HEK293T (cell line): ENCODE results near the gene CYS1.

ENCODE experiments used
- CTCF ChIA-PET: fragments of 350-600 bp; formaldehyde crosslinking; extraction: SDS; loops from one replicate; lab custom pipeline; 2021; ENCODE audit warnings: antibody characterized with exemption, inconsistent platforms; lab: Yijun Ruan, JAX
- POLR2A ChIA-PET: fragments of 350-600 bp; formaldehyde crosslinking; extraction: SDS; loops from one replicate; lab custom pipeline; 2020; ENCODE audit warnings: antibody characterized with exemption, inconsistent platforms; lab: Yijun Ruan, JAX
- DNase-seq: peaks from one replicate; pipeline ENCODE4 v3.0.0; 2012; ENCODE audit warnings: mixed read lengths; ENCODE audit errors: extremely low spot score
- ARNT ChIP-seq: fragments of 450-650 bp; IDR thresholded peaks from 2 replicates; pipeline ENCODE4 v1.6.1; 2017; ENCODE audit warnings: mild to moderate bottlenecking
- BHLHE40 ChIP-seq: fragments of 450-650 bp; IDR thresholded peaks from 2 replicates; pipeline ENCODE4 v1.6.1; 2016; ENCODE audit warnings: mild to moderate bottlenecking, moderate library complexity, borderline replicate concordance
- CTBP1 ChIP-seq: fragments of 450-650 bp; IDR thresholded peaks from 2 replicates; pipeline ENCODE4 v1.6.1; 2016; ENCODE audit warnings: borderline replicate concordance
- ELF4 ChIP-seq: fragments of 450-650 bp; IDR thresholded peaks from 2 replicates; pipeline ENCODE4 v1.6.1; 2017; ENCODE audit warnings: antibody characterized with exemption
- FOXA1 ChIP-seq: fragments of 450-650 bp; IDR thresholded peaks from 2 replicates; pipeline ENCODE4 v1.6.1; 2016; ENCODE audit warnings: mild to moderate bottlenecking
- FOXK2 ChIP-seq: fragments of 450-650 bp; IDR thresholded peaks from 2 replicates; pipeline ENCODE4 v1.6.1; 2016; ENCODE audit warnings: mild to moderate bottlenecking
- FOXM1 ChIP-seq: fragments of 450-650 bp; IDR thresholded peaks from 2 replicates; pipeline ENCODE4 v1.6.1; 2017; ENCODE audit warnings: mild to moderate bottlenecking, borderline replicate concordance
- HDGF ChIP-seq: fragments of 450-650 bp; IDR thresholded peaks from 2 replicates; pipeline ENCODE4 v1.6.1; 2017; ENCODE audit warnings: antibody characterized with exemption, borderline replicate concordance
- L3MBTL2 ChIP-seq: fragments of 450-650 bp; conservative IDR thresholded peaks from 2 replicates; pipeline ENCODE4 v1.6.1; 2016; ENCODE audit warnings: mild to moderate bottlenecking
- LEF1 ChIP-seq: fragments of 450-650 bp; IDR thresholded peaks from 2 replicates; pipeline ENCODE4 v1.6.1; 2017; ENCODE audit warnings: mild to moderate bottlenecking, borderline replicate concordance
- NFRKB ChIP-seq: fragments of 450-650 bp; IDR thresholded peaks from 2 replicates; pipeline ENCODE4 v1.6.1; 2016; ENCODE audit warnings: mild to moderate bottlenecking, moderate library complexity
- PKNOX1 ChIP-seq: fragments of 450-650 bp; IDR thresholded peaks from 2 replicates; pipeline ENCODE4 v1.6.1; 2016
- SP1 ChIP-seq: fragments of 450-650 bp; IDR thresholded peaks from 2 replicates; pipeline ENCODE4 v1.6.1; 2017
- SUZ12 ChIP-seq: fragments of 450-650 bp; IDR thresholded peaks from 2 replicates; pipeline ENCODE4 v1.6.1; 2016; ENCODE audit warnings: mild to moderate bottlenecking
- TARDBP ChIP-seq: fragments of 450-650 bp; IDR thresholded peaks from 2 replicates; pipeline ENCODE4 v1.6.1; 2016
- ZNF384 ChIP-seq: fragments of 450-650 bp; IDR thresholded peaks from 2 replicates; pipeline ENCODE4 v1.6.1; 2016

Gene CYS1

DNA sequence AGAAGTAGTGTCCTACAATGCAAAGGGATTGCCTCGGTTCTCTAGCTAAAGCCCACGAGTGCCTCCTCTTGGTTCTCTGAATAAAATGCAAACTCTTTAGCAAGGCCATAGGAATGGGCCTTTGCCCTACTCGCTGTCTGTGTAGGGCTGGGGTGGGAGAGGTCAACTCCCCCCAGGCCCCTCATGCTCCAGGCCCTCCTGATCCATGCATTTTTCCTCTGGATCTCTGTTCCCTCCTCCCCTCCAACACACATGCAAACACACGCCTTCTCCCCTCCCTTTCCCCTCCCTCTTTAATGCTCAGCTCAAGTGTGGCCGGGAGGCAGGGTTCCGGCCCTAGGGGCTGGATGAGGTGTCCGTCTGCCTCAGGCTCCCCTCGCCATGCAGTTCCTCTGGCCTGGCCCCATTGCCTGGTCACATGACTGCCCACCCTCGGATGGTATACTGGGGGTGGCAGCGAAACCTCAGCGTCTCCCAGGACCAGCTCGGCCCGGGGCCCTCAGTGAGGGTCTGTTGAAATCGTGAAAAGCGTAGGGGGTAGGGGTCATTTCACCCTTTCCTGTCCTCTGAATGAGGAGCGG is 51.7 kb downstream of the CYS1 start:
- CTCF ChIA-PET = no interaction called here

DNA sequence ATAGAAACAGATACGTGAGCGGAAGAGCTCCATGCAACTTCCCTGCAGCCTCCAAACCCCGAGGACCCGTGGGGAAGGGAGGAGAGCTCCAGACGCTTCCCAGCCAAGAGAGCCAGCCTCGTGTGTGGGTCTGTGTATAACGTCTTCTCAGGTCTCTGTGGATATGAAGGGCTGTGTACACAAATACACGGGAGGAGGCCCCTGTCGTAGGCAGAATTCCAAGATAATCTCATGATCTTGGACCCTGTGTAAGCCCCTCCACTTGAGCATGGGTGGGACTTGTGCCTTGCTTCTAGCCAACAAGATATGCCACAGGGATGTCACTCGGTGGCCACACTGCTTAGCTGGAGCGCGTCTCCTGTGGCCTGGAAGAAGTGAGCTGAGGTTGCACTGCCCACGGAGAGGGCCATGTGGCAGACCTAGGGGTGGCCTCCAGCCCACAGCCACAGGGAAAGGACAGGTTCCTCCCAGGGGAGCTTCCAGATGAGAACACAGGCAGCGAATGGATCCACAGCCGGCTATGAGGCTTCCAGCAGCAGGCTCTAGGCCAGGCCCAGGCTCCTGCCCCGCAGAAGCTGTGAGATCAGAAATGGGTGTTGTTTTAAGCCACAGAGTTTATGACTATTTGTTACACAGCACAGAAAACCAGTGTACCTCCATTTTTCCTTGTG is 52.4 kb downstream of the CYS1 start:
- POLR2A ChIA-PET = no interaction called here

More for the DNA sequence above, 51.7 kb downstream of the CYS1 start:
- TF ChIP-seq TARDBP (no peak), ZNF384 (no peak), CTBP1 (no peak), PKNOX1 (no peak), FOXA1 (no peak)
- DNase-seq = no peak
- POLR2A ChIA-PET = no interaction called here

GRCh38 chr2:10026940-10027569 is 53.2 kb downstream of the CYS1 start:
- no peak for DNase-seq
- no peak for TF ChIP-seq TARDBP
- TF ChIP-seq NFRKB = no peak
- TF ChIP-seq SUZ12 = no peak
- TF ChIP-seq SP1 = no peak
- no peak for TF ChIP-seq FOXM1
- no peak for TF ChIP-seq FOXA1
- no peak for TF ChIP-seq LEF1
- no peak for TF ChIP-seq BHLHE40
- no peak for TF ChIP-seq L3MBTL2
- TF ChIP-seq HDGF = no peak
- no peak for TF ChIP-seq PKNOX1
- ChIA-PET CTCF (interaction anchor here (0.6 kb wide), 1 partner anchor 1498 kb away, joined by 6 read pairs; no protein-coding TSS in a partner anchor), POLR2A (no interaction called here)

More for the DNA sequence above, 52.4 kb downstream of the CYS1 start:
- TF ChIP-seq FOXK2 = no peak
- TF ChIP-seq TARDBP = no peak
- TF ChIP-seq FOXA1 = no peak
- TF ChIP-seq ZNF384 = no peak
- no peak for TF ChIP-seq SP1
- no peak for TF ChIP-seq L3MBTL2
- no peak for TF ChIP-seq ELF4
- TF ChIP-seq PKNOX1 = no peak
- no peak for TF ChIP-seq SUZ12
- no peak for TF ChIP-seq ARNT
- TF ChIP-seq LEF1 = no peak
- TF ChIP-seq BHLHE40 = no peak
- TF ChIP-seq HDGF = no peak
- TF ChIP-seq FOXM1 = no peak
- no peak for TF ChIP-seq NFRKB
- DNase-seq = no peak
- CTCF ChIA-PET = no interaction called here

- TF ChIP-seq NFRKB (no peak), LEF1 (no peak), L3MBTL2 (no peak), SUZ12 (no peak), SP1 (no peak), HDGF (no peak), CTBP1 (no peak), ELF4 (no peak), FOXK2 (no peak), TARDBP (no peak), ZNF384 (no peak), FOXM1 (no peak), PKNOX1 (no peak), FOXA1 (no peak), ARNT (no peak), BHLHE40 (no peak)
- no peak for DNase-seq
- POLR2A ChIA-PET = no interaction called here
- CTCF ChIA-PET = no interaction called here
These were observed 57.1 kb downstream of the CYS1 start for GRCh38 chr2:10022966-10023662.

DNA sequence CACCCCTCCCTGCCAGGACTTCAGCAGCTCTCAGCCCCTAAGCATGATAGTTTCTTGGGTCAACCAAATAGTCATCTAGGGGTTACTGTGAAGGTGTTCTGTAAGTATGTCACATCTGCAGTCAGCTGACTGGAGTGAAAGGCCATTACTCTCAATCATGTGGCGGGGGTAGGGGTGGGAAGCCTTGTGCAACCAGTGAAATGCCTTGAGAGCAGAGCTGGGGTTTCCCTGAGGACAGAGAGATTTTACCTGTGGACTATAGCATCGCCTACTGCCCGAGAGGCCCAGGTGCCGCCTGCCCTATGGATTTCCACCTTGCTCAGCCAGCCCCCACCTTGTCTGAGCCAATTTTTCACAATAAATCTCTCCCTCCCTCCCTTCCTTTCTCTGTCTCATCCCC is 57.8 kb downstream of the CYS1 start:
- no peak for DNase-seq
- TF ChIP-seq FOXK2 (no peak), FOXM1 (no peak), ZNF384 (no peak), ELF4 (no peak), ARNT (no peak), L3MBTL2 (no peak), TARDBP (no peak), FOXA1 (no peak), SUZ12 (no peak), HDGF (no peak), BHLHE40 (no peak), CTBP1 (no peak), PKNOX1 (no peak), SP1 (no peak), NFRKB (no peak), LEF1 (no peak)
- ChIA-PET CTCF (interaction anchor here (0.9 kb wide), 1 partner anchor 38 kb away, joined by 5 read pairs; no protein-coding TSS in a partner anchor), POLR2A (no interaction called here)
